RWPE2 (cell line): ENCODE results near the gene OSBPL6.

Experiments used
- ATAC-seq: fragments of 200-7000 bp; cut with Tn5 transposase; 3 replicates; pipeline ENCODE4 v1.9.1; 2021; ENCODE audit warnings: low read depth
- DNase-seq: peaks from one replicate; pipeline ENCODE4 v3.0.0-alpha.2; 2020; ENCODE audit warnings: low spot score
- H3K27ac ChIP-seq: fragments of 450-650 bp; 2 replicates; pipeline ENCODE4 v1.5.1; 2017; ENCODE audit warnings: mild to moderate bottlenecking; ENCODE audit not compliant: poor library complexity, severe bottlenecking
- H3K27me3 ChIP-seq: fragments of 250-450 bp; sonication (Bioruptor Pico); 2 replicates; pipeline ENCODE4 v1.5.1; 2021; ENCODE audit warnings: mild to moderate bottlenecking, moderate library complexity; ENCODE audit not compliant: insufficient read depth, poor library complexity, severe bottlenecking
- H3K36me3 ChIP-seq: fragments of 250-450 bp; sonication (Bioruptor Pico); 2 replicates; pipeline ENCODE4 v1.5.1; 2020; ENCODE audit warnings: low read depth, mild to moderate bottlenecking, moderate library complexity
- H3K4me1 ChIP-seq: fragments of 250-450 bp; sonication (Bioruptor Pico); 2 replicates; pipeline ENCODE4 v1.5.1; 2021; ENCODE audit warnings: mild to moderate bottlenecking, moderate library complexity; ENCODE audit not compliant: insufficient read depth, poor library complexity, severe bottlenecking
- H3K4me3 ChIP-seq: fragments of 250-450 bp; sonication (Bioruptor Pico); 2 replicates; pipeline ENCODE4 v1.5.1; 2021; ENCODE audit warnings: mild to moderate bottlenecking, moderate library complexity; ENCODE audit not compliant: severe bottlenecking
- H3K9me3 ChIP-seq: fragments of 250-450 bp; sonication (Bioruptor Pico); 2 replicates; pipeline ENCODE4 v1.5.1; 2021; ENCODE audit warnings: mild to moderate bottlenecking, moderate library complexity; ENCODE audit not compliant: severe bottlenecking
- TF ChIP-seq, protein P1 (sequence below): fragments of 450-650 bp; IDR thresholded peaks from one replicate; pipeline ENCODE4 v1.5.1; 2017; ENCODE audit warnings: mild to moderate bottlenecking, moderate library complexity; ENCODE audit not compliant: poor library complexity, severe bottlenecking

Gene OSBPL6

DNA sequence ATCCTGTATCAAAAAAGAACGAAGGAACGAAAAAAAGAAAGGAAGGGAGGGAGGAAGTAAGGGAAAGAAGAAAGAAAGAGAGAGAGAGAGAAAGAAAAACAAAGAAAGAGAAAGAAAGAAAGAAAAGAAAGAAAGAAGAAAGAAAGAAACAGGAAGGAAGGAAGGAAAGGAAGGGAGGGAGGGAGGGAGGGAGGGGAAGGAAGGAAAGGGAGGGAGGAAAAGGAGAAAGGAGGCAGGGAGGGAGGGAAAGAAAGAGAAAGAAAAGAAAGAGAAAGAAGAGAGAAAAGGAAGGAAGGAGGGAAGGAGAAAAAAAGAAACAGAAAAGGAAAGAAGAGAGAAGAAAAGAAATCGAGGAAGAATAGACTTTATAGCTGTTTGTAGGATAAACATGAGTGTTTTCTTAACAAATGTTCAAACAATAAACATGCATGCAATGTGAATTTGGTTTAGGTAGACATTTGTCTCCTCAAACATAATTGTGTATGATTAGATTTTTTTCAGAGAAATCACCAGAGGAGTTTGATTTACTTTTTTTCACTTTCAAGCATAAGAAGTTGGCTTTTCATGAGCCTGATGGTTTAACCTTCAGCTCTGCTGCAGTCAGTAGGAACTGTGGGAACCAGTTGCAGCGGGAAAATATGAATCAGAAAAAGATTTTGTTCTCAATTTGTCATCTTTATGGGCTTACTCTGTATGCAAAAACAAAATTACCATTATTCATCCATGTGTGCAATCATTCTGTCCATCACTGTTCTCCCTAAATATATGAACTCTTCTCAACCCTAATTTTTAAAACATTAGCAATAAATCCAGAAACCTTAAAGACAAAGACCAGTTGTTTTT lies 185.1 kb downstream of the OSBPL6 start:
- DNase-seq: no peak
- Histone ChIP-seq H3K36me3 (peaks cover 7% of the 10 kb centered on the region; the same call in 1 of the 2 replicates), H3K27ac (no peak overlapping the region), H3K4me3 (no peak overlapping the region), H3K9me3 (no peaks in the 10 kb centered on the region), H3K4me1 (no peaks in the 10 kb centered on the region), H3K27me3 (no peaks in the 10 kb centered on the region)
- ATAC-seq: no peak
- TF ChIP-seq, protein P1, sequence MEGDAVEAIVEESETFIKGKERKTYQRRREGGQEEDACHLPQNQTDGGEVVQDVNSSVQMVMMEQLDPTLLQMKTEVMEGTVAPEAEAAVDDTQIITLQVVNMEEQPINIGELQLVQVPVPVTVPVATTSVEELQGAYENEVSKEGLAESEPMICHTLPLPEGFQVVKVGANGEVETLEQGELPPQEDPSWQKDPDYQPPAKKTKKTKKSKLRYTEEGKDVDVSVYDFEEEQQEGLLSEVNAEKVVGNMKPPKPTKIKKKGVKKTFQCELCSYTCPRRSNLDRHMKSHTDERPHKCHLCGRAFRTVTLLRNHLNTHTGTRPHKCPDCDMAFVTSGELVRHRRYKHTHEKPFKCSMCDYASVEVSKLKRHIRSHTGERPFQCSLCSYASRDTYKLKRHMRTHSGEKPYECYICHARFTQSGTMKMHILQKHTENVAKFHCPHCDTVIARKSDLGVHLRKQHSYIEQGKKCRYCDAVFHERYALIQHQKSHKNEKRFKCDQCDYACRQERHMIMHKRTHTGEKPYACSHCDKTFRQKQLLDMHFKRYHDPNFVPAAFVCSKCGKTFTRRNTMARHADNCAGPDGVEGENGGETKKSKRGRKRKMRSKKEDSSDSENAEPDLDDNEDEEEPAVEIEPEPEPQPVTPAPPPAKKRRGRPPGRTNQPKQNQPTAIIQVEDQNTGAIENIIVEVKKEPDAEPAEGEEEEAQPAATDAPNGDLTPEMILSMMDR: no peak

- DNase-seq (no peak), ATAC-seq (no peak)
- no peaks in the 10 kb centered on the region for H3K9me3 ChIP-seq
- TF ChIP-seq, protein P1: no peak
- H3K36me3 ChIP-seq: peaks cover 8% of the 10 kb centered on the region; the same call in 1 of the 2 replicates
- H3K4me3 ChIP-seq: no peak overlapping the region
- no peaks in the 10 kb centered on the region for H3K27me3 ChIP-seq
- H3K4me1 ChIP-seq: no peaks in the 10 kb centered on the region
- H3K27ac ChIP-seq: no peak overlapping the region
Observed at GRCh38 chr2:178380763-178381162, 186.5 kb downstream of the OSBPL6 start.

- no peaks in the 10 kb centered on the region for H3K9me3 ChIP-seq
- TF ChIP-seq, protein P1: no peak
- no peaks in the 10 kb centered on the region for H3K27me3 ChIP-seq
- no peak overlapping the region for H3K4me3 ChIP-seq
- no peak for ATAC-seq
- peaks cover 19% of the 10 kb centered on the region for H3K36me3 ChIP-seq
- no peak overlapping the region for H3K27ac ChIP-seq
- H3K4me1 ChIP-seq: no peaks in the 10 kb centered on the region
- DNase-seq: no peak
Observed at GRCh38 chr2:178383718-178384117, 189.4 kb downstream of the OSBPL6 start.

GRCh38 chr2:178385595-178386148 lies 191.4 kb downstream of the OSBPL6 start:
- Histone ChIP-seq H3K9me3 (no peaks in the 10 kb centered on the region), H3K27me3 (no peaks in the 10 kb centered on the region), H3K36me3 (peaks cover 23% of the 10 kb centered on the region), H3K27ac (no peak overlapping the region), H3K4me3 (no peak overlapping the region), H3K4me1 (no peaks in the 10 kb centered on the region)
- TF ChIP-seq, protein P1: no peak
- DNase-seq (no peak), ATAC-seq (no peak)
